Endometrium (tissue), 2 donors: ENCODE data around the gene SGMS2.
"Not testable (repeated sequence)": the region's sequence is repeated elsewhere in the genome, so short reads cannot be mapped to it uniquely, and the experiment has no call there.

ENCODE experiments used
- FAIRE-seq: peaks from 2 replicates; lab custom pipeline; 2012; peaks lifted over from hg19 to GRCh38; lab: Jason Lieb, UNC
- donor health status: control.
- donor health status: control.

The SGMS2 gene

DNA sequence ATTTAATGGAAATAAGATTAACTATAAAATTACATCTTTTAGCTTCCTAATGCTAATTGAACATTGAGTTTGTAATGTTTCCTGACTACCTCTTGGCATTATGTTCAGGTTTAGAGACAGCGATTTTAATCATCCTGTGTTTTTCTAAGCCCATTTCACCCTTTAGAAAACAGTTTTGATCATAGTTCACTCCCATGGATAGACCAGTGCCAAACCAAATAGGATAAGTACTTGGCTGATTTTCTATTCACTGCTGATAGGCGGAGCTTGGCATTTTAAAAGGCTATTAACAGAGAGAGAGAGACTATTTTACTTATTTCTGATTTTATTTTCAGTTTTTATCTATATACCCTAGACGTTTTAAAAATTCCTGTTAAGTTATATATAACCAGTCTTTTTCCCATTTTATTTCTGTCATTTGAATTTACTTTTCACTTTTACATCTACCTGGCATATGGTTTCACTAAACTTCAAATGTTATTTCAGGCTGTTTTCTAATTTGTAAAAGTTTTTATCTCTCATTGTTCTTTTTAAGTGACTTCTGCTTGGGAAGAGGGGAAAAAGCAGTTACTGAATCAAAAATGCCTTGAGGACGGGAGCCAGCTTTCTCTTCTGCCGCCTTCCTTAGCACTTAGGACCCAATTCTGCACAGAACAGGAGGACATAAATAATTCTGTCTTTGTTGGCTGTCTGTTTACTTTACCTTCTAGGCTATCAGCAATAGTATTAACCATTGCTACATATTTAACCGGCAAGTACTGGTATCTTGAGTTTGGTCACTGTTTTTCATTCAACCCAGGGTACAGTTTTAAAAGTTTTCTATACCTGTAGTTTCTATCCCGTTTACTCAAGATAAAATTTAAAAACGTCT is 46.4 kb downstream of the SGMS2 start:
- no peak for FAIRE-seq

DNA sequence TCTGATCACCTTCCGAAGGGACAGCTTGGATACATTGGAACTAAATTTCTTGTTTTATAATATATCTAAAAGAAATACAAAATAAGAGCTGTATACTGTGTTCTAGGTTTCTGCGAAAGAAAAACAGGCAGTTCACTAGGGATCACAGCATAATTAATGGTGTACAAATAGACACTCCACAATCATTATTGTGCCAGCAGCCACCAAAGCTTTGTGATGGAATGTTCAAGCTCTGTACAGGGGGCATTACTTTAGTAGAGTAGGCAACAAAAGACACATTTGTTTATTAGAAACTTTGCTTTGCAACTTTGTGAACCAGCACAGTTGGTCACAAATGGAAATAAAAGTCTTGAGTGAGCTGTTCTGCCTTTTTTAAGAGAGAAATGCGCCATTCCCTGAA is 49.3 kb downstream of the SGMS2 start:
- FAIRE-seq: no peak

DNA sequence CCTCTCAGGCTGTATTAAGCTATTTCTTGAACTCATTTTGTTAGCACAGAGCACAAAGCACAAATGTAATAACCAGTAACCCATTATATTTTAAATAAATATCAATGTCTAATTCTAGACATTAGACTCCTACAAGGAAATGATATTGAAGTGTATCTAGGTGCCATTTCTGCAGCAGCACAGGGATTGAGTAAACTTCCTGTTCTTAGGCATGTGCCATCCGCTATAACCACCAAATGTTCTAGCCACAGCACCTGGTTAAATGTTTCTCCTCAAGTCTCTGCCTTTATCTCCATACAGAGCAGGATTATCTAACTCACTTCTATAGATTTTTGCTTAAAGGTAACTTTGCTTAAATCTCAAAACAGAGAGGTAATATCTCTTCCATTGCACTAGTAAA is 51.4 kb downstream of the SGMS2 start:
- no peak for FAIRE-seq

DNA sequence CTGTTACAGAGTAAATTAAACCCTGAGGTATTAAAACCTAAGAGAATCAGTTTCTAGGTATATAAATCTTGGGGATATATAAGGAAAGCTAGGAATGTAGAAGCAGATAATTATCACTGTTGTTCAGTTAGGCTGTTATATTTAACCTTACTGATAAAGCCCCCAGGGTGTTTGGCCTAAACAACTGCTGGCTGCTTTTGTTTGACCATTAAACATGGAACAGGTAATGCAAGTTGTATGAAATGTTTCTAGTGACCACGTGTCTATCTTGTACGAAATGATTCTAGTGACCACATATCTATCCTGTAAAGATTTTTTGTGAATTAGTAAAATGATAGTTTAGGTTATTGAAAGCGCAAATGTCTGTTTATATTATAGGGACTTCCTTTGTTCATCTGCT is 52.6 kb downstream of the SGMS2 start:
- no peak for FAIRE-seq

DNA sequence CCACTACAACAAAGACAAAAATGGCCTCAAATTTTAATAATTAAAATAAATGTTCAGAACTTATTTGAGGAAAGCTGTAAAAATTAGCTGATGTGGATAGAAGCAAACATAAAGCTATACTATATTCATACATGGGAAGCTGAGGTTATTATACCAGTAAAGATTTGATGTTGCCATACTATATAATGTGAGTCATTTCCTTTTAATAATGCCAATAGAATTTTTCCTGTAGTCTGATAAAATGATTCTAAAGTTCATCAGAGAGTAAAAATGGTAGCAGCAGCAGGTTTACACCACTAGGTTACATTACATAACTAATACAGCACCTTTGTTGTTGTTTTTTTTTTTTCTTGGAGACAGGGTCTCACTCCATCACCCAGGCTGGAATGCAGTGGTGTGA is 61.1 kb downstream of the SGMS2 start:
- no peak for FAIRE-seq

DNA sequence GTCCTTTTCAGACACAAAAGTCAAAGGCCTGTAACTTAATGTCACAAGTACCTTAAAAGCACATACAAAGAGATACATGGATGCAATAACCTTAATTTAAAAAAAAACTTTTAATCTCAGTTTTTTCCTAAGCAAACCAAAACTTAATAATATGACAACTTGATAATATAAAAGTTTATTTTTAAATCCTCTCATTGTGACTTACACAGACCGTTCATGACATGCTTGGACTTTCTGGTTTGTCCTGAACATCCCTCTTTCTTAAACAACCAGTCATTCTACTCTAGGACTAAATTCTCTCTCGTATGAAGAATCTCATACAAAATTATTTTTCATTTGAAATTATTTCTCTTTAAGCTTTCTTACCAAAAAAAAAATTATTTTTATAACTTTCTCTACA is 63.5 kb downstream of the SGMS2 start:
- FAIRE-seq: no peak

DNA sequence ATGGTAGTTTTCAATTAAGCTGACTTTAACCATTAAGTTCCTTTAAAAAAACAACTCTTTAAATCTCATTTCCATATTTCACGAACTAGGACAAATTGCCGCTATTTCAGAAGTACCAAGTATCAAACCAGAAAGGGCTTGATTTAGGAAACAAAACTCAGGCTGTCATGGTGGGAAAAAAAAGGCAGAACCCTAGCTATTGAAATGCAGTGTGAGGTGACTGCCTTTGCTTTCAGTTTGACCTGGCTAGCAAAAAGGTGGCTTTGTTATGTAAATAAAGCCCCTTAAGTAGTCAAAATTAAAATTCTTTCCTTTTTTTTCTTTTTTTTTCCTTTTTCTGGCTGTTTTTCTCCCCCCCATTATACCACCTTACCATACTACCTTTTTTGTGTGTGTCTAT is 66.0 kb downstream of the SGMS2 start:
- FAIRE-seq: no peak

DNA sequence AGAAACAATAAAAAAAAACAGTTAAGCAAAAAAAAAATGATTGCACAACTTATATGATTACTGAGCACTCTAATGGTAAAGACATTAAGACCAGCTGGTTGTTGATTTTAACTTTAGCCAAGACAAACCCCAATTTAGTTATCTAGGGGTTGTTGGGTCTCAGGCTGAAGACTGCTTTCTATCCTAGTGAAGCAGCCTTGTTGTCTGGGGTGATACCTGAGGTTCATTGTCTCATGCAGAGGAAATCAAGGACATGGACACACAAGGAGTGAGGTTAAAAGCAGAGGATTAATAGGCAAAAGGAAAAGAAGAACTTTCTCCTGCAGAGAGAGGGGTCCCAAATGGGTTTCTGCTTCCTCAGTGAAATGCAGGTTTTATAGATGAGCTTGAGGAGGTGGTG is 66.6 kb downstream of the SGMS2 start:
- FAIRE-seq: no peak

DNA sequence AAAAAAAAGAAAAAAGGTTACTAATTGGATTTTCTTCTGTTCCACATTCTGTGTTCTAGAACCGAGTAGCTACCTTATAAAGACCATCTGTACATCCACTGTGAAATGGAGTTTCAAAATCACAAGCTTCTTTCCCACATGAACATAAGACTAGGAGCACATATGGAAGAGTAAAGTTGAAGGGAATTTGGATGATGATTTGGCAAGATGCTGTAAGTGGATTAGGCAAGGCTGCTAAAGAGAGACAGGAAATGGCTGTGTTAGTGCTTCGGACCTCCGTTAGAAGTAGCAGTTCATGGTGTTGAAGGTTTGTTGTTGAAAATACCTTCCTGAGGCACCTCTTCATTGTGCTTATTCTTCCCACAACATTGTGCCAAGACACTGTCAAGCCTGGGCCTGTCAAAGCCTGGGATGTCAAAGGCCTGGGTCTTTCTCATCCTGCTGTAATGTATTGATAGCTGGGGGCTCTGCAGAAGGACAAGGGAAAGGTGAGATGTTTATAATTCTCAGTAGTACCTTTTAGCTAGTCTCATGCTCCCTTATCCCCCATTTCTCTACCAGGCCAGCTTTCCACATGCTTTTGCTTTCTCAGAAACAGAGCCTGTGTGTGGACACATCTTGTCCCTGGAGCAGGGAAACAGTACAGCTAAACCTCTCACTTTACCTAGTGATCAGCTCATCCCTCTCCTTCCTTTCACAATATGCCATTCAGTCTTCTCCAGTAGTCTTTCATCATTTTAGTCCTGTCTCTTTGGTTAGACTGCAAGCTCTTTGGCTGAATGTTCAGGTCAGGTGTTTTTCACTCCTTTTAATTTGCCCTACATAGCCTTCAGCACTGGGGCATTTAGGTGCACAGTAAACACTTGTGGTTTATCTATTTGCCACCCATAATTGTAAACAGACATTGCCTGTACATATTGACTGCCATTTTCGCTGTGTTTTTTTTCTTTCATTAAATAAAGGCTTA is 68.7 kb downstream of the SGMS2 start:
- FAIRE-seq: no peak

DNA sequence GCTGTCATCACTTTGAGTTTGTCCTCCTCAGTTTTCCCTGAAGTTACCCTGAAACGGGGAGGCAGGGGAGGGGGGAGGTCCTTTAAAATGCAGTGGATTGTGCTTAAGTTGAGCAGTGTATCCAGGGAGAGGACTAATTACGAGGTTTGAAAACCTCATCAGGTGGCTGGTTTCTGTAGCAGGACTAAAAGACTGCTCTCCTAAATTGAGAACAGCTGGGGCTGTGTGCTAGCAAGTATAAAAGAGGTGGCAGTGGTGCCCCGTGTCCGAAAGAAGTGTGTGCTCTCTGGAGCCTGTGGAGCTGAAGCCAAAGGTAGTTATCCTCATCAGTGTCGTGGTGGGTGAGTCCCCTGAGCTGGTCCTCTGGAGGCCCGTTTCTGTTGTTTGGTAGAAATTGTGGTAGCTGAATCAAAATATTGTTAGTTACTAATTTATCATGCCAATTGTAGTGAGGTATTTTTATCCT is 69.4 kb downstream of the SGMS2 start:
- FAIRE-seq: no peak

DNA sequence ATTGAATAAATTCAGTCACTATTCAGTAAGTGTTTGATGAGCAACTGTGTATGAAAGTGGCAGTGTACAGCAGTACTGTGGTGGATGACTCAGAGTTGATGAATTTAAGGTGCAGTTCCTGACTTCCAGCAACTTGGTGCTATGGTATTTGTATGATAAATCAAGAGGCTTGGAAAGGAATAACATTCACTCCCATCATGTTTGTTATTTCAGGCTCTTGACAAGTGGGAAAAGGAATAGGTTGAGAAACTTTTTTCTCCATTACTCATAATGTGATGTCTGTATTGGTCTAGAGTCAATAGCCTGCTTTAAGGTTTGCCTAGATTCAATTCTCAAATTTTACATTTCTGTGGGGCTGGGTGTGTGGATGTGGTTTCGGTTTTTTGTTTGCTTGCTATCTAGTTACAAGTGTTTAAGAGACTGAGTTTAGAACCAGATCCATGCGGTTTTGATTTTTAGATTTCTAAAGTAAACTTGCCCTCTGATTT is 71.5 kb downstream of the SGMS2 start:
- FAIRE-seq: no peak

DNA sequence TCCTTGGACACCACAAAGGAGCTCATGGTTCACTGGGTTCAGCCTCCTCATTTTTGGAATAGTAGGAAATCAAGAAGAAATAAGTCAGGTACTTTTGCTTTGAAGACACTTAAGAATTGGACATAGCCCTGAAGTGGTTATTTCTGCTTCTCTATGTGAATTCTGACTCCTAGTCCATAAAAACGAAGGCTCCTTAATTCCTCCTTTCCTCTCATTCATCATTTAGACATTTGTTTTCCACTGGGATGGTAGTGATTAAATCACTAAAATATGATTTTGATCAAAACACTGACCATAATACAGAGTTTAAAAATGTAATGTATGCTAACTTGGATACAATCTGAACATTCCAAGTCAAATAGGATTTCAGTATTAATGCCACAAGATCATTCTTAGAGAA is 71.9 kb downstream of the SGMS2 start:
- no peak for FAIRE-seq

DNA sequence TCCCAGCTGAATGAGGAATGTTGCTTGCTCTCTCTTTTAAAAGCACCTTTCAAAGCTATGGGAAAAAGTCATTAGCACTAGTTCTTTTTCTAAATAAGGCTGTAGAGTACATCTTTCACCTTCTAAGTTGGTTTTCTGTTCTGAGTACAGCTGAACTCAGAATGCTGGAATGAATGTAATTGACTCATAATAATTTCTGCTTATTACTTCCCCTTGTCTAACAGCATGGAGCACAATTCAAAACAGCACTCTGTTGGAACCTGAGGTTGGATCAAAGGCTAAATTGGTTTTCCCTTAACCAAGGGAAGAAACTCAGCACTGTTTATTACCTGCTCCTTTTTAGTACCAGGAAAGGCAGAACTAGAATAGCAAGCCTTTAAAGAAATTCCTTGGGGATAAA is 73.1 kb downstream of the SGMS2 start:
- no peak for FAIRE-seq

DNA sequence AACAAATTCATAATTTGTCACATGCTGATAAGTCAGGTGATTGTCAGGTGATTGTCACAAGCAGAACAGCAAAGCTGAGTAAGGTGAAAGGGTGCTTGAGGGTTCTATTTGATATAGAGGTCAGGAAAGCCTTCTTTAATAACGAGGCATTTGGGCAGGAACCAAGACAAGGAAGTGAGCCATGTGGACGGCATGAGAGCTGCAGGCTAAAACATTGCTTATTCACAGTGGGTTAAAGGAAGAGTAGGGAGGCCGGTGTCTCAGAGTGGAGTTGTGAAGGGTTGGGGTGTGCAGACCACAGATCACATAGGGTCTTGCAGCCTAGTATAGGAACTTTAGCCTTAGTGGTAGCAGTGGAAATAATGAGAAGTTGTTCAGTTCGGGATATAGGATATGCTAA is 75.3 kb downstream of the SGMS2 start:
- no peak for FAIRE-seq

DNA sequence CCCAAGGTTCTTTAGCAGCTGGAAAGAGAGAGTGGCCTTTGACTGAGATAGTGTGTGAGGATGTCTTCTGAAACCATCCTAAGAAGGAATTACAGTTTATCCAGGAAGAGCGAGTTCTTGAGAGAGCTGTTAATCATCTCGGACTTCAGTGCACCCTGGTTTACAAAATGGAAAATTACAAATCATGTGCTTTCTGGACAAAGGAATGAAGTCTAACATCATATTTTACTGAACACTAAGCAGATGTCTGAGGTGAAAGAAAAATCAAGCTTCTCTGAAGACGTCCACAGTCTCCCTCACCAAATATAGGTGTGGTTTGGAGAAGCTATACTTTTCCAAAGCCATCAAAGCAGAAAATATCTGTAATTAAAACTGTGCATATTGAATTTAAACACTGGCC is 75.8 kb downstream of the SGMS2 start:
- no peak for FAIRE-seq

DNA sequence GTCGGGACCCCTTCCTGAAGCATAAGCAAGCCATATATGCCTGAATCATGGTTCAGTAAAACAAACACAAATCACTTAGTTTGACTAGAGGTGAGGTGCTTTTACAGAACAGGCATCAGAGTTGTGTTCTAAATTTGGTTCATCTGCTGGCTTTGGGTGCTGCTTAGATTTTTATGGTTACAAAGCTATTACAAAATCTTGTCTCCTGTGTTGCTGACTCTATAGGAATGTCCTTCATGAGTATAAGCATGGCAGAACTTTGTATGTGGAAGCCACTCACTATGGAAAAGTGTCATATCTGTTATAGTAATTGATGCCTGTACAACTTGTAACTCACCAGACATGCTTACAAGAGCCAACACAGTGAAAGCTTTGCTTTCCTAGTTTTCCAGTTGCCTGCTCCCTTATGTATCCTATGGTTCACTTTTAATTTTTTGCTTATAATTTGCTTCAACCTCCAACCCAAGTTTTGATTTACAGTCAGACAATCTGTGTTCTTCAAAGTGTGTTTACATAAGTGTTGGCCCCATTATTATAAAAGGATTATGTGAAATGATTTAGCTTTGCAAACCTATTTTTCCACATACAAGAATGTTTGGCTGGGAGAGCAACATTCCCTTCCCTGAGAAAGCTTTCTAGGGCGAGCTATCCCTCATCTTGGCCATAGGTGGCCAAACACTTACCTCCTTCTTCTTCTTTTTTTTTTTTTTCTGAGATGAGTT is 76.6 kb downstream of the SGMS2 start:
- FAIRE-seq: no peak

DNA sequence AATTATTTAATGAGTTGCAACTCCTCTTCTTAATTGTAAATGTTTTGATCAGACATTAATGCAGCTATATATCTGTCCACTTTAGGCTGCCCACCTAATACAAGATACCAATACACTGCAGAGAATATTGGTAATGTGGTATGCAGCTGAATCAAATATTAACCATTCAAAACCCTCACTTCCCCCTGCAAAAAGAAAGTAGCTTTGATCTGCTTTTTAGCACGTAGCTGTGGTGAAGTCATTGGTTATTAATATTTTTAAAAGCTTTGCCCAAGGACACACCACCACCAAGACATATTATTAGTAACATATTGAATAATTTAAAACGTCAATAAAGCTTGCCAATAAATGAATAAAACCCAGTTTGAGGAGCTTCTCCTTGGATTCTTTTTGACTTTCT is 78.0 kb downstream of the SGMS2 start:
- no peak for FAIRE-seq

DNA sequence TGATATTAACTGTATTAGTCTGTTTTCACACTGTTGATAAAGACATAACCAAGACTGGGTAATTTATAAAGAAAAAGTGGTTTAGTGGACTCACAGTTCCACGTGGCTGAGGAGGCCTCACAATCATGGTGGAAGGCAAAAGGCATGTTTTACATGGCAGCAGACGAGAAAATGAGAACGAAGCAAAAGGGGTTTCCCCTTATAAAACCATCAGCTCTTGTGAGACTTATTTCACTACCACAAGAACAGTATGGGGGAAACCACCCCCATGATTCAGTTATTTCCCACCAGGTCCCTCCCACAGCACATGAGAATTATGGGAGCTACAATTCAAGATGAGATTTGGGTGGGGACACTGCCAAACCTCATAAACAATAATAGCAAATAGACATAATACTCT is 80.3 kb downstream of the SGMS2 start:
- not testable (repeated sequence) for FAIRE-seq

DNA sequence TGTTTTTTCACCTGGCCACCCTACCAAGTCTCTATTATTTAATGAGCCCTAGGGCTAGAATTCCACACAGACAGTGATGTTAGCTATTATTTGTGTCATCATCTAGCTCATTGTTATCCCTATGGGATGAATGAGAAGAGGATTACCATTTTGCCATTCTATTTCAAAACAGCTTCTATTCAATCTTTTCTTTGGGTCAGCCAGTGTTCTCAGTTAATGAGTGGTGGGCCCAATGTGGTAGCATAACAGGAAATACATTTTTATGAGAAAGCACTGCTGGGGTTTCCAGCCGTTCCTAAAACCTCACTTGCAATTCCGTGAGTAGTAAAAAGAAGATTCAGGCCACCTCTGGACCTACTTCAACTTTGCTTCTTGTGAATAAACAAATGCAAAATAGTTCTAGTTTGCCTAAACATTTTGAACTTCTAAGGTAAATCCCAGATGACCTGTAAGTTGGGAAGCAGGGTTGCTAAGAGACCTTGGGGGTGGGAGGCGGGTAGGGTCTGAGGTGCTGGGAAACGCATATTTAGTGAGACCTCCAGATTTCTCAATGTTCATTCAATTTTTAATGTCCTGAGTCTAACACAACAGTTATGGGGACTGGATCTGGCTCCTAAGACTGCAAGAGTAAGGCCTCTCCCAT is 81.8 kb downstream of the SGMS2 start:
- no peak for FAIRE-seq

DNA sequence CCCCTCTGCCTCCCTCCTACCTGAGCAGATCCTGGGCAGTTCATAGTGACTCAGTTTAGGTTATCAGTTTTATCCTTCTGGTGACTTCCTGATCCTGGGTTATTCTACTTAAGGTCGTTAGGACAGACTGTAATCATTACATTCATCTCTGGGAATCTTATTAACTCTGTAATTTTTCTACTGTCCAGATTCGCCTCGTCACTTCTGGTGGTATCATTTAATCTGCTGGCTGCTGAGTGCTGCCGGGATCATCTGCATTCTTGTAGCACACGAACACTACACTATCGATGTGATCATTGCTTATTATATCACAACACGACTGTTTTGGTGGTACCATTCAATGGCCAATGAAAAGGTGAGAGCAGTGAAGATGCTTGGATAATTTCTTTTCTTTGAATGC is 83.6 kb downstream of the SGMS2 start:
- no peak for FAIRE-seq

DNA sequence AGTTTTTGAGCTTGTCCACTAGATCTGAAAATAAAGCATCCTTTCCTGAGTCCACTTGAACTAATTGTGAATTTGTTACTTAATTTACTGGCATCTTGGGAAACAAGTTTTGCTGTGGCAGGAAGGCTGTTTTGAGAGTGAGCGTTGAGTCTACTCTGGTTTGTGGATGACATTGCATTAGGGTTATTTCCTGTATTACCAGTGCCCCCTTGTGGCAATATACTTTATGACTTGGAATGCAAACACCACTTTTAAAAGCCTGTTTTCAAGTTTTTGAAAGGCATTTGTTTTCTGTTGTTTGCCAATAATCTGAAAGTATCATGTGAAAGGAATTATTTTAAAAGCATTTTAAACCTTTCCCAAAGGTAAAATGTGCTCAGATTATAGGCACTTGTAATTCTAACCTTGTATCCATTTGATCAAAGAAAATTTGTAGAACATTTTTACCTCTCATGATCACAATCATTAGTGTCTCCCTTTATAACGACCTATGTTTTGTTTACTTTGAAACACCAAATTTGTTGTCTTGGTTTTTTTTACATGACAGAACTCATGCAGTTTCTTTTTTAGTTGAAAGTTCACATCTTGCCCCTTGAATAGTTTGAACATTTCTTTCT is 88.7 kb downstream of the SGMS2 start:
- peak; percentile 96 for FAIRE-seq
